A673 (cell line): ENCODE results near the gene TBL3.

Experiments used
- EZH2 ChIP-seq: fragments of 200-600 bp; sonication (generic); IDR thresholded peaks from 2 replicates; pipeline ENCODE4 v1.6.1; 2017; ENCODE audit warnings: borderline replicate concordance, low read depth, mild to moderate bottlenecking, mixed read lengths, antibody characterized with exemption, low read length; ENCODE audit not compliant: poor library complexity, severe bottlenecking
- TF ChIP-seq, protein P1 (sequence below): fragments of 300-800, 200-600 bp; sonication (generic); conservative IDR thresholded peaks from 2 replicates; pipeline ENCODE4 v1.5.1; 2017; ENCODE audit warnings: low read depth, mild to moderate bottlenecking, antibody characterized with exemption, low read length, moderate library complexity, mixed read lengths

DNA sequence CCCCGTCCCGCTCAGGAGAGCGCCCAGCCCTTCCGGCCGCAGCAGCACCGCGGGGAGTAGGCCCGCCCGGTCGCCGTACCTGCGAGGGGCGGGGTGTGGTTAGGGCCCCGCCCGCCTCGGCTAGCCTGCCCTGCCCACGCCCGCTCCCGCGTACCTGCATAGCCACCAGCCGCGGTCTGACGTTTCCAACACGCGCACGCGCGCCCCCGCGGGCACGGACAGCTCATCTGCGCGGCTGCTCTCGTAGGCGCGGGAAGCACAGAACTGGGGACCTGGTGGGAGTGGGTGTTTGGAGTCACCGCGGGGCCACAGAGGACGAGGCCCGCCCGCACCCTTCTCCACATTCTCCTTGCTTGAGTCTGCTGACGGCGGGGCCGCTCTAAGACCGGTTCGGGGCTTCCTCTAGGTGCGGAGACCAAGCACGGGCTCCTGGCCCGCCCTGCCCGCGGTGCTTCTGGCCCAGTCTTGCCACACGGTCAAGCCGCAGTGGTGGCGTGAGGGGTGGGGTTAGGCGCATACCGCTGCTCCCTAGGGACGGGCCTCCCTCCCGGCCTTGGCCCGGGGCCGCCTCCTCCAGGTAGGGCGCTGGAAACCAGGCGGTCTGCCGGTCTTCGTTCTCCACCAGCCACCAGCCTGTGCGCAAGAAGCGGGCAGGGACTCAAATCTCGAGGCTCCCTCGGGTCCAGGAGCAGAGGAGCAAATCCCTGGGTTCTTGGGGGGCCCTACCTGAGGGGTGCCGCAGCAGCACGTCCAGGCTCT lies 7.6 kb downstream of the TBL3 start:
- TF ChIP-seq EZH2: no peak
- TF ChIP-seq, protein P1, sequence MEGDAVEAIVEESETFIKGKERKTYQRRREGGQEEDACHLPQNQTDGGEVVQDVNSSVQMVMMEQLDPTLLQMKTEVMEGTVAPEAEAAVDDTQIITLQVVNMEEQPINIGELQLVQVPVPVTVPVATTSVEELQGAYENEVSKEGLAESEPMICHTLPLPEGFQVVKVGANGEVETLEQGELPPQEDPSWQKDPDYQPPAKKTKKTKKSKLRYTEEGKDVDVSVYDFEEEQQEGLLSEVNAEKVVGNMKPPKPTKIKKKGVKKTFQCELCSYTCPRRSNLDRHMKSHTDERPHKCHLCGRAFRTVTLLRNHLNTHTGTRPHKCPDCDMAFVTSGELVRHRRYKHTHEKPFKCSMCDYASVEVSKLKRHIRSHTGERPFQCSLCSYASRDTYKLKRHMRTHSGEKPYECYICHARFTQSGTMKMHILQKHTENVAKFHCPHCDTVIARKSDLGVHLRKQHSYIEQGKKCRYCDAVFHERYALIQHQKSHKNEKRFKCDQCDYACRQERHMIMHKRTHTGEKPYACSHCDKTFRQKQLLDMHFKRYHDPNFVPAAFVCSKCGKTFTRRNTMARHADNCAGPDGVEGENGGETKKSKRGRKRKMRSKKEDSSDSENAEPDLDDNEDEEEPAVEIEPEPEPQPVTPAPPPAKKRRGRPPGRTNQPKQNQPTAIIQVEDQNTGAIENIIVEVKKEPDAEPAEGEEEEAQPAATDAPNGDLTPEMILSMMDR: no peak
